ENCODE data around the gene MYH9. TPM values are rescaled to one million over a fixed set of nuclear protein-coding genes. Genes with fewer than 3 reads are reported as not detected.

Gene MYH9
- total and polyA plus RNA-seq, 2 donors (not counting 1 experiment from before 2014, with no cell fraction given), result 108 to 554 TPM

- Histone ChIP-seq H4K20me1 (ENCODE audit: control insufficient read depth, insufficient read depth, low read length, poor library complexity, severe bottlenecking) (no peaks in the 10 kb centered on the region), H3K27me3 (replicated peaks in 1 of 4; ENCODE audit: control extremely low read depth in 1 of 4, control insufficient read depth in 3 of 4, insufficient read depth in 4 of 4, low read length in 3 of 4) (no peaks in the 10 kb centered on the region), H3K9ac (ENCODE audit: low read length) (no peak overlapping the region), H3K36me3 (replicated peaks in 1 of 2; ENCODE audit: control extremely low read depth in 1 of 2, control insufficient read depth in 1 of 2, extremely low read depth in 1 of 2, insufficient read depth in 2 of 2, low read length in 1 of 2) (no peaks in the 10 kb centered on the region), H2AFZ (ENCODE audit: insufficient read depth, low read depth, low read length, poor library complexity, severe bottlenecking) (peak overlapping the region; percentile 38), H3K4me1 (ENCODE audit: control insufficient read depth in 2 of 2, insufficient read depth in 2 of 2, low read length in 2 of 2) (peaks cover 13 to 52% of the 10 kb centered on the region in 2 donors), H3K9me3 (ENCODE audit: control extremely low read depth in 1 of 3, control insufficient read depth in 2 of 3, insufficient read depth in 1 of 3, low read length in 2 of 3) (no peaks in the 10 kb centered on the region), H3K4me3 (ENCODE audit: control extremely low read depth in 1 of 5, extremely low read depth in 1 of 5, insufficient read depth in 1 of 5, low read depth in 2 of 5, low read length in 4 of 5) (peak overlapping the region in 1 of 5 experiments; percentile 1), H3K79me2 (ENCODE audit: control insufficient read depth, insufficient read depth, low read length) (no peaks in the 10 kb centered on the region), H3K4me2 (replicated peaks; ENCODE audit: low read depth, low read length, poor library complexity, severe bottlenecking) (peak overlapping the region; percentile 31), H3K27ac (ENCODE audit: low read length in 2 of 2) (no peak overlapping the region)
- ATAC-seq (ENCODE audit: low read depth) (no peak), DNase-seq (no peak)
- 41% methylated on average over 8 of the region's 13 CpGs for WGBS (ENCODE audit: insufficient coverage)
- no peaks in the 10 kb centered on the region for H3K9me3 Mint-ChIP-seq (ENCODE audit: insufficient read depth)
- peak overlapping the region; percentile 56 for H3K4me3 Mint-ChIP-seq
- intact Hi-C loops (cut with micrococcal nuclease), result no loop called here
- H3K27me3 Mint-ChIP-seq, result no peaks in the 10 kb centered on the region
- H3K27ac Mint-ChIP-seq, result peak overlapping the region; percentile 67
- ChIA-PET POLR2A (interaction anchor here (0.8 kb wide), 1 partner anchor 18 kb away, joined by 8 read pairs; no protein-coding TSS in a partner anchor), CTCF (interaction anchor here (0.6 to 1.1 kb wide), 3 partner anchors 12 to 118 kb away, joined by 3 to 4 read pairs (median 3); no protein-coding TSS in a partner anchor)
- H3K4me1 Mint-ChIP-seq, result peaks cover 42% of the 10 kb centered on the region
- no peak for TF ChIP-seq EZH2 (IDR thresholded peaks at IDR 0.05; ENCODE audit: borderline replicate concordance, insufficient read depth, low read depth, low read length, poor library complexity, severe bottlenecking)
- TF ChIP-seq, protein P1, sequence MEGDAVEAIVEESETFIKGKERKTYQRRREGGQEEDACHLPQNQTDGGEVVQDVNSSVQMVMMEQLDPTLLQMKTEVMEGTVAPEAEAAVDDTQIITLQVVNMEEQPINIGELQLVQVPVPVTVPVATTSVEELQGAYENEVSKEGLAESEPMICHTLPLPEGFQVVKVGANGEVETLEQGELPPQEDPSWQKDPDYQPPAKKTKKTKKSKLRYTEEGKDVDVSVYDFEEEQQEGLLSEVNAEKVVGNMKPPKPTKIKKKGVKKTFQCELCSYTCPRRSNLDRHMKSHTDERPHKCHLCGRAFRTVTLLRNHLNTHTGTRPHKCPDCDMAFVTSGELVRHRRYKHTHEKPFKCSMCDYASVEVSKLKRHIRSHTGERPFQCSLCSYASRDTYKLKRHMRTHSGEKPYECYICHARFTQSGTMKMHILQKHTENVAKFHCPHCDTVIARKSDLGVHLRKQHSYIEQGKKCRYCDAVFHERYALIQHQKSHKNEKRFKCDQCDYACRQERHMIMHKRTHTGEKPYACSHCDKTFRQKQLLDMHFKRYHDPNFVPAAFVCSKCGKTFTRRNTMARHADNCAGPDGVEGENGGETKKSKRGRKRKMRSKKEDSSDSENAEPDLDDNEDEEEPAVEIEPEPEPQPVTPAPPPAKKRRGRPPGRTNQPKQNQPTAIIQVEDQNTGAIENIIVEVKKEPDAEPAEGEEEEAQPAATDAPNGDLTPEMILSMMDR (IDR thresholded peaks at IDR 0.05), result no peak
These were observed 31.6 kb upstream of the MYH9 start for GRCh38 chr22:36419177-36419911.

DNA sequence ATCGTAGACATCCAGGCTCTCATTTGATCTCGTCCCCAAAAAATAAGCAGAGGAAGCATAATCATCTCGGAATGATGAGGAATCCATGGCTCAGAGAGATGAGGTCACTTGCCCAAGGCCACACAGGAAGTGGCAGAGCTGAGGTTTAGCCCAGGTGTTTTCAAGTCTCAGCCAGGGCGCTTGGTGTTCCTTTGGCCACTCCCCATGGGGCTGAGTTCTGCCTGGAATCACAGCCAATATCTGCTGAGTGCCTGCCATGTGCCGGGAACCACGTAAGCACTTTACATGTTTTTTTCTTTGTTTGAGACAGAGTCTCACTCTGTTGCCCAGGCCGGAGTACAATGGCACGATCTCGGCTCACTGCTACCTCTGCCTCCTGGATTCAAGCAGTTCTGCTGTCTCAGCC lies 29.5 kb upstream of the MYH9 start:
- DNase-seq (no peak), ATAC-seq (ENCODE audit: low read depth) (no peak)
- Histone ChIP-seq H3K79me2 (ENCODE audit: control insufficient read depth, insufficient read depth, low read length) (no peaks in the 10 kb centered on the region), H3K27me3 (replicated peaks in 1 of 4; ENCODE audit: control extremely low read depth in 1 of 4, control insufficient read depth in 3 of 4, insufficient read depth in 4 of 4, low read length in 3 of 4) (no peaks in the 10 kb centered on the region), H3K27ac (ENCODE audit: low read length in 2 of 2) (no peak overlapping the region), H3K4me3 (ENCODE audit: control extremely low read depth in 1 of 5, extremely low read depth in 1 of 5, insufficient read depth in 1 of 5, low read depth in 2 of 5, low read length in 4 of 5) (no peak overlapping the region), H3K9ac (ENCODE audit: low read length) (no peak overlapping the region), H3K36me3 (replicated peaks in 1 of 2; ENCODE audit: control extremely low read depth in 1 of 2, control insufficient read depth in 1 of 2, extremely low read depth in 1 of 2, insufficient read depth in 2 of 2, low read length in 1 of 2) (no peaks in the 10 kb centered on the region), H3K9me3 (ENCODE audit: control extremely low read depth in 1 of 3, control insufficient read depth in 2 of 3, insufficient read depth in 1 of 3, low read length in 2 of 3) (no peaks in the 10 kb centered on the region), H3K4me2 (replicated peaks; ENCODE audit: low read depth, low read length, poor library complexity, severe bottlenecking) (no peak overlapping the region), H2AFZ (ENCODE audit: insufficient read depth, low read depth, low read length, poor library complexity, severe bottlenecking) (no peak overlapping the region), H3K4me1 (ENCODE audit: control insufficient read depth in 2 of 2, insufficient read depth in 2 of 2, low read length in 2 of 2) (peaks cover 13 to 49% of the 10 kb centered on the region in 2 donors), H4K20me1 (ENCODE audit: control insufficient read depth, insufficient read depth, low read length, poor library complexity, severe bottlenecking) (no peaks in the 10 kb centered on the region)
- H3K4me3 Mint-ChIP-seq, result peak overlapping the region; percentile 10
- H3K27ac Mint-ChIP-seq, result peak overlapping the region; percentile 37
- ChIA-PET CTCF (no interaction called here), POLR2A (no interaction called here)
- WGBS (ENCODE audit: insufficient coverage), result 80% methylated on average over 9 of the region's 9 CpGs
- H3K27me3 Mint-ChIP-seq, result no peaks in the 10 kb centered on the region
- H3K4me1 Mint-ChIP-seq, result peaks cover 37% of the 10 kb centered on the region
- intact Hi-C loops (cut with micrococcal nuclease), result no loop called here
- TF ChIP-seq EZH2 (IDR thresholded peaks at IDR 0.05; ENCODE audit: borderline replicate concordance, insufficient read depth, low read depth, low read length, poor library complexity, severe bottlenecking), result no peak
- TF ChIP-seq, protein P1 (IDR thresholded peaks at IDR 0.05), result no peak
- H3K9me3 Mint-ChIP-seq (ENCODE audit: insufficient read depth), result no peaks in the 10 kb centered on the region
